Epithelial cell of esophagus (primary cell): ENCODE measurements around the gene PCGF2.

ENCODE experiments used
- DNase-seq: peaks from one replicate; pipeline ENCODE4 v3.0.0; 2010; ENCODE audit warnings: low read depth
- H3K4me3 ChIP-seq: 2 replicates; pipeline ENCODE4 v1.5.1; 2011; ENCODE audit warnings: mild to moderate bottlenecking, low read length, control low read depth
- CTCF ChIP-seq: IDR thresholded peaks from 2 replicates; pipeline ENCODE4 v1.5.1; 2011; ENCODE audit warnings: low read depth, mild to moderate bottlenecking, low read length, control low read depth, inconsistent platforms; ENCODE audit not compliant: insufficient read depth; ENCODE audit errors: missing control alignments

PCGF2 gene

GRCh38 chr17:38751808-38752307 lies 3.7 kb upstream of the PCGF2 start:
- TF ChIP-seq CTCF, result no peak
- peak; percentile 82 for DNase-seq
- peak overlapping the region; percentile 100 for H3K4me3 ChIP-seq

GRCh38 chr17:38751144-38751807 lies 3.1 kb upstream of the PCGF2 start:
- no peak for TF ChIP-seq CTCF
- peak overlapping the region; percentile 100 for H3K4me3 ChIP-seq
- peak; percentile 37 for DNase-seq

- DNase-seq, result peak; percentile 60
- TF ChIP-seq CTCF, result no peak
- peak overlapping the region; percentile 100 for H3K4me3 ChIP-seq
Measured at GRCh38 chr17:38750312-38751121, 2.4 kb upstream of the PCGF2 start.

- H3K4me3 ChIP-seq, result peak overlapping the region; percentile 100
- no peak for DNase-seq
- TF ChIP-seq CTCF, result no peak
Measured at GRCh38 chr17:38750044-38750311, 1.8 kb upstream of the PCGF2 start.

GRCh38 chr17:38749223-38750043 lies 1.3 kb upstream of the PCGF2 start:
- peak overlapping the region; percentile 100 for H3K4me3 ChIP-seq
- TF ChIP-seq CTCF, result no peak
- DNase-seq, result peak; percentile 48

GRCh38 chr17:38748892-38749222 lies 721 bp upstream of the PCGF2 start:
- no peak for DNase-seq
- TF ChIP-seq CTCF, result no peak
- peak overlapping the region; percentile 100 for H3K4me3 ChIP-seq
